HG03103 (cell line): ENCODE results near the gene BOLA2B.
"Not testable (repeated sequence)": the region's sequence is repeated elsewhere in the genome, so short reads cannot be mapped to it uniquely, and the experiment has no call there.

Experiments used
- ATAC-seq: cut with Tn5 transposase; IDR thresholded peaks from one replicate; pipeline ENCODE4 v1.9.1; 2021; ENCODE audit warnings: low read depth; ENCODE audit not compliant: unreplicated experiment

Gene BOLA2B

GRCh38 chr16:30193615-30194014 lies at the start of gene BOLA2B, which contains the start of gene SLX1A:
Gene BOLA2B (minus strand): TSS chr16:30193666. CDS start chr16:30193595, 71 bp downstream.
Gene SLX1A (plus strand): TSS chr16:30193875. CDS start chr16:30194085, 210 bp downstream.
- ATAC-seq = peak; percentile 82

GRCh38 chr16:30217082-30217481 lies 23.6 kb upstream of the BOLA2B start:
- not testable (repeated sequence) for ATAC-seq

GRCh38 chr16:30211414-30211813 lies 17.9 kb upstream of the BOLA2B start:
- ATAC-seq = not testable (repeated sequence)

DNA sequence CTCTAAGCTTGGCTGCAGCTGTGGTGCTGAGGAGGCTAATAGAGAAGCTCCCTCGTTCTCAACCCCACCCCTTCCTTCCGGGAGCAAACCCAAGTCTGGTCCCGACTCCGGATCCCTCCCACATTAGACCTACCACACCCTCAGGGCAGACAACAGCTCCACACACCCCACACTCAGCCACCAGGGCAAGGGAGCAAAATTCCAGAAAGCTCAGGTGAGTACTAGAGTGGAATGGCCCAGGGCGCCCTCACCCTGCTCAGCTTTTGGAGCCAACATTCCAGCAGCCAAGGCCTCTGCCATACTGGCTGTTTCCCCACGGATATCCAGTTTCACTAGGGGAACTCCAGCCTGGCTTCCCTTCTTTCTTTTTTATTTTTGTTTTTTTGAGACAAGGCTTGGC lies 15.6 kb upstream of the BOLA2B start:
- ATAC-seq = not testable (repeated sequence)

DNA sequence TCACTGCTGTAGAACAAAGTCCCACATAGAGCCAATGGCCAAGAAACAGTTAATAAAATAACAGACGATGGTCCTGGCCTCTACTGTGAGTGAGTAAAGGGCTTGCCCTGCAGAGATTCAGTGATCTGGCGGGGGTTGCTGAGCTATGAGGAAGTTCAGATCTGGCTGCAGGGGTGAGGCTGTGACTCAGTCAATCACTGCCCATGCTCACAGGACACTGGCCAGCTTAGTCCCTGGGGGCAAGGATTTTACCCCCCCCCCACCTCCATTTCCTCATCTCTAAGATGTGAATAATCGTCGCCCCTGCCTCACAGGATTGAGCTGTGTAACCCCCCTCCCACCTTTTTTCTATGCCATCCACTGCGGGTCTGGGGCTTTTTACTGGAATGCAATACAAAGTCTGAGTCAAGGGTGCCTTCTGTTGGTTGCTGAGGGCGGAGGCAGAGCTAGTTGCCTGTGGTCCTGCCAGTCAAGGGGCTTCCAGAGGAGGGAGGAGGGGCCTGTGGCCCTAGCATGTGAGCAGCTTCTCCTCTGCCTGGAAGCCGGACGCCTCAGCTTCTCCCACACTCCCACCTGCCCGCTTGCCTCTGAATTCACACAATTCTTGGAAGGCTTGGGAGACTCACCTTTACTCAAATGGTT lies 13.7 kb upstream of the BOLA2B start:
- not testable (repeated sequence) for ATAC-seq

GRCh38 chr16:30206252-30206651 lies 12.8 kb upstream of the BOLA2B start:
- not testable (repeated sequence) for ATAC-seq

DNA sequence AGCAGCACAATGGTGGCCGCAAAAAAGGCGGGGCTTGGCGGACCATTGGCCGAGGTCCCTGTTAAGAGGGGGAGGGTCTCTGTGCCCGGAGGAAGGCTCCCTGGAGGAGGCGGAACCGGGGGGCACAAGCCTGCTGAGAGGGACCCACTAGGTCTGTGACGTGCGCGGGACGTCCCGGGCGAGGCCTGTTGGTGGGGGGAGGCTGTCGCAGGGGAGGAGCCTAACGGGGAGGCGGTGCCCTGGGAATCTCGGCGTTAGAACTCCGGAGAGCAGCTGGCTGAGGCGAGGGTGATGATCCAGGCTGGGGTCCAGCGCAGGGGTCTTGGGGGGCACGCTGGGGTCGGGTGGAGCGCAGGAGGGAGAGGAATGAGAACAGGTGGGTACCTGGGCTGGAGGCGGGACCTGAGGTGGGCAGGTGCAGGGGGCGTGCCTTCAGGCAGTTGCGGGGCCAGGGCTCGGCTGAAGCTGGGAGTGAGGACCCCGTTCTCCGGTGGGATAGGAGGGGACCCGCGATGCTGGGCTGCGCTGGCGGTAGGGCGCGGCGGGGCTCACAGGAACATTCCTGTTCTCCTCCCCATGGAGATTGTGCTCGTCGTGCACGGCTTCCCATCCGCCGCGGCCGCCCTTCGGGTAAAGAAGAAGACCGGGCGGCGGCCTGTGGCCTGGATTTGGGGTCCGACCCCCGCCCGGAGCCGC lies 12.2 kb upstream of the BOLA2B start:
- ATAC-seq = not testable (repeated sequence)

- not testable (repeated sequence) for ATAC-seq
These were observed 6.3 kb upstream of the BOLA2B start for GRCh38 chr16:30199608-30200343.

DNA sequence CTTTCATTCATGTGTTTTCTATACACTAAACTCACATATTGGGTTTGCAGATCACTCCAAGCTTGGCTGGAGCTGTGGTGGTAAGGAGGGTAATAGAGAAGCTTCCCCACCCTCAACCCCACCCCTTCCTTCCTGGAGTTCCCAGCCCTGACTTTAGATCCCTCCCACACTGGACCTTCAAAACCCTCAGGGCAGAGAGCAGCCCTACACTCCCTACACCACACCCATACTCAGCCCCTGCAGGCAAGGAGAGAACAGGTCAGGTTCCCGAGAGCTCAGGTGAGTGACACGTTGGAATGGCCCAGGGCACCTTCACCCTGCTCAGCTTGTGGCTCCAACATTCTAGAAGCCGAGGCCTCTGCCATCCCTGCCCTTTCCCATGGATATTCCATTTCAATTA lies 5.6 kb upstream of the BOLA2B start, which contains the start of gene SULT1A3:
Gene SULT1A3, plus strand, starts transcription at position 207 of the 400 bp plus-strand sequence. CDS start 1,474 bp downstream, outside the sequence.
- not testable (repeated sequence) for ATAC-seq

- not testable (repeated sequence) for ATAC-seq
These were observed 3.5 kb upstream of the BOLA2B start for GRCh38 chr16:30197001-30197400.

- ATAC-seq = peak; percentile 44
These were observed 883 bp upstream of the BOLA2B start for GRCh38 chr16:30194172-30194925.

GRCh38 chr16:30193098-30193497 lies 368 bp downstream of the BOLA2B start:
- ATAC-seq = peak; percentile 11

- not testable (repeated sequence) for ATAC-seq
These were observed 2.3 kb downstream of the BOLA2B start for GRCh38 chr16:30191158-30191557.

DNA sequence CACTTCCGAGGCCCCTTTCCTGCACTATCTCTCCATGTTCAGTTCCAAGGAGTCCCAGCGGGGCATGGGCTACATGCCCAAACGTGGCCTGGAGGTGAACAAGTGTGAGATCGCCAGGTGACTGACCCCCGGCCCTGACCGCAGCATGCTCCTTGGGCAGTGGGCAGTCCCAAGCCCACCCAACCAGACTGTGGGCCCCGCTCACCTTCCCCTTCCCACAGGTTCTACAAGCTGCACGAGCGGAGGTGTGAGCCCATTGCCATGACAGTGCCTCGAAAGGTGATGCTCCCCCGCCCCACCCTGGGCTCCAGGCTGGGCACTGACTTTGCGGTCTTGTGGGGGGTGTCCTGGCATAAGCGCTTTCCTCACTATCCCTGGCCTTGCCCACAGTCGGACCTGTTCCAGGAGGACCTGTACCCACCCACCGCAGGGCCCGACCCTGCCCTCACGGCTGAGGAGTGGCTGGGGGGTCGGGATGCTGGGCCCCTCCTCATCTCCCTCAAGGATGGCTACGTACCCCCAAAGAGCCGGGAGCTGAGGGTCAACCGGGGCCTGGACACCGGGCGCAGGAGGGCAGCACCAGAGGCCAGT lies 5.4 kb downstream of the BOLA2B start:
- ATAC-seq = no peak

- no peak for ATAC-seq
These were observed 6.0 kb downstream of the BOLA2B start for GRCh38 chr16:30187556-30187865.

GRCh38 chr16:30186782-30187555 lies 6.5 kb downstream of the BOLA2B start:
- no peak for ATAC-seq

DNA sequence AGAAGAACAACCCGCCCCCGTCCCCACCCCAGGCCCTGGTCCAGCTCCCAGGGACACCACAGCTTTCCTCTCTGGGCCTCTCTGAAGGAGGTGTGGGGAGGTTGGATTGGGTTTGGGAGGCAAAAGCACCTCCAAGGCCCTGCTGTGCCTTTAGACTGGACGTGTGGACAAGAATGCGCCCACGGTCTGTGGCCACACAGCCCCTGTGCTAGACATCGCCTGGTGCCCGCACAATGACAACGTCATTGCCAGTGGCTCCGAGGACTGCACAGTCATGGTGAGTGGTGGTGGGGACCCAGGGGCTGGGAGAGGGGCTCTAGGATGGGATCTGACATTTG lies 7.1 kb downstream of the BOLA2B start:
- no peak for ATAC-seq

GRCh38 chr16:30185683-30186421 lies 7.6 kb downstream of the BOLA2B start:
- peak; percentile 31 for ATAC-seq
